ENCODE results near the gene GTF2A2.
"Not testable (repeated sequence)": the region's sequence is repeated elsewhere in the genome, so short reads cannot be mapped to it uniquely, and the experiment has no call there.

GTF2A2 gene

DNA sequence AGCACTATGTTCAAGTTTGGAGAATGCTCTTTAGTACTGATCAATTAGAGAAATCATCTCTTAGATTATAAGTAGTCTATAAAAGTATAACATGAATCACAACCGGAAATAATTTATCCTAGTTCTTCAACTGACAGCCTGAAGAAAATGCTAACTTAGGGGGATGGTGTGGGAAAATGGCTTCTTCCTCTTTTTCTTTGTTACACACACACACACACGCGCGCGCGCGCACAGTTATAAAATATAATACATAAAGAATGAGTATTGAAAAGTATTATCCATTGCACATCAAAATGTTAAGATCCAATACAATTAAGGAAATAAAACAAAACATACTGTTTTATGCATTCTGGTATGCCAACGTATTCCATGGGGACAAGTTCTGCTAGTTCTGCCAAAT lies 11.2 kb upstream of the GTF2A2 start:
- DNase-seq = no peak

DNA sequence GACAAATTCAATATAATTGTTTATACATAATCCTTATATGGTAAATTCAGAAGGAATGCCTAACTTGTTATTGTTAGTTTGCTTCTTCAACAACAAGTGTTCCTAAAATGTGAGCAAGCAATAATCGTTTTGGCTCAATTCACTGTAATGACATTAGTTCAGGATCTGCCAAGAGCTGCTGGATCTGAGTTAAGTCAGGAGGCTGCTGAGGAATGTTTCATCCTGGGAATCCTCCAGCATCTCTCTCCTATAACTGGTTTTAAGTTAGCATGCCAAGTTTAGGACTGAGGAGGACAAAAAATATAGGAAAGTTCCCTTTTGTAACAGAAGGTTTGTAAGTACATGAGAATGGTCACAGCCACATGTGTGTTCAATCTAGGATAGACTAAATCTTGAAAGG lies 4.9 kb upstream of the GTF2A2 start:
- DNase-seq = no peak

DNA sequence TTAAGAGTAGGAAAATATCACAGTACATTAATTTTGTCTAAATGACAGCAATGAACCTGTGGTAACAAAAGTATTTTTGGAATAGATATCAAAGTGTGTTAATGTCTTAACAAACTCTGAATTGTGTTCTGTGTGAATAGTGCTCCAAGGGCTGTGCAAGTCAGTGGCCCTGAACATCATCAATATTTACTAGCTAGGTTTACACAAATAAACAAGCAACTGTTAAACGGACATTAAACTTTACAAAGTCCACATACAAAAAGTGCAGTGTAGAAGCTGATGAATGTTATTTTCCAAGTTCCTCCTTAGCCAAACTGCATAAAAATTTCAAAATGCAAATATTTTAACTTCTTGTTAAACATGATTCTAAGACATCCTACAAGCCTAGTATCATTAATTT lies 2.1 kb upstream of the GTF2A2 start:
- no peak for DNase-seq

DNA sequence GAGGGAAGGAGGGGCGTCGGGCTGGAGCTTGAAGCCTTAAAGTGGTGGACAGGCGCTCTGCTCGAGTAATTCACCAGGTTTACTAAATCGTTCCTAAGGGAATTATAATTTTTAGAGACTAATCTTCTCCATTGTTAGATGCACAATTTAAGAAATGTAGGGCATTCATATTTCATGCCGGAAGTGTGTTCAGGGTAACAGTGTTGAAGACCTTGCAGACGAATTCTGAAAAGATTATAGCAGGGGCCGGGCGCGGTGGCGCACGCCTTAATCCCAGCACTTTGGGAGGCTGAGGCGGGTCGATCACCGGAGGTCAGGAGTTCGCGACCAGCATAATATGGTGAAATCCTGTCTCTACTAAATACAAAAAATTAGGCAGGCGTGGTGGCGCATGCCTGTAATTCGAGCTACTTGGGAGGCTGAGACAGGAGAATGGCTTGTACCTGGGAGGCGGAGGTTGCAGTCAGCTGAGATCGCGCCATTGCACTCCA lies 365 bp upstream of the GTF2A2 start:
- DNase-seq = no peak

DNA sequence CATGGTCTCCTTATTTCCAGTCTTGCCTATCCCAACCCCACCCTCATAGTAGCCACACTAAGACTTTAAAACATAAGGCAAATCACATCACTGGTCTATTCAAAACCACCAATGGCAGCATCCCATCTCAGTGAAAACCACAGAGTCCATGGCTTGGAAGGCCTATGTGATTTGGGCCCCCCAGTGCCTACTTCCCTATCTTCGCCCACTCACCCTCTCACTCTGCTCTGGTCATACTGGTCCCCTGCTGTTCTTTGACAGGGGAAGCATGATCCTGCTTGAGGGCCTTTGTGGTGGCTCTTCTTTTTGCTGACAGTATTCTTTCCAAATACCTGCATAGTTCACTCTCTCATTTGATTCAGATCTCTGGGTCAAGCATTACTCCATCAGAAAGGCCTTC lies 3.3 kb downstream of the GTF2A2 start:
- no peak for DNase-seq

DNA sequence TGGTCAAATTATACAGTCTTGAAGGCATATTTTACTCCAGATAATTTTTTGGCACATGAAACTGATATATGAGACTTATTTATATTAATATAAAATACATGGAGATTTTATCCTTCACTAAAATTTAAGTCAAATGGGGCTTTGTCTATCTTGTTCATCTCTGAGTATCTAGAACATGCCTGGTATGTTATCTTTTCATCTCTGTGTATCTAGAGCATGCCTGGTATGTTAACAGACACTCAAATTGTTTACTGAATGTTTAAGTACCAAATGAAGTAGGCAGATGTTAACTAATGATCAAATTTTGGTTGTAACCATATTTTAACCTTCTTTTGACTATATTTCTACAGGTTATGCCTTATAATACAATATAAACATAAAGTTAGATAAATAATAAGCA lies 7.7 kb downstream of the GTF2A2 start:
- DNase-seq = no peak

DNA sequence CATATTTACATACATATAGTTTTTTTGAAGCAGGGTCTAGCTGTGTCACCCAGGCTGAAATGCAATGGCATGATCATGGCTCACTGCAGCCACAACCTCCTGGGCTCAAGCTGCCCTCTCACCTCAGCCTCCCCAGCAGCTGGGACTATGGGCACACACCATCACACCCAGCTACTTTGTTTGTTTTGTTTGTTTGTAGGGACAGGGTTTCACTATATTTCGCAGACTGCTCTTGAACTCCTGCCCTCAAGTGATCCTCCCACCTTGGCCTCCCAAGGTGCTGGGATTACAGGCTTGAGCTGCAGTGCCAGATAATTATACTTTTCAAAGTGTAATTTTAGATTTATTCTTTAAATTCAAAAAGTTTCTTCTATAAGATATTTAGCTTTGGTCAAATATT lies 10.2 kb downstream of the GTF2A2 start:
- no peak for DNase-seq

DNA sequence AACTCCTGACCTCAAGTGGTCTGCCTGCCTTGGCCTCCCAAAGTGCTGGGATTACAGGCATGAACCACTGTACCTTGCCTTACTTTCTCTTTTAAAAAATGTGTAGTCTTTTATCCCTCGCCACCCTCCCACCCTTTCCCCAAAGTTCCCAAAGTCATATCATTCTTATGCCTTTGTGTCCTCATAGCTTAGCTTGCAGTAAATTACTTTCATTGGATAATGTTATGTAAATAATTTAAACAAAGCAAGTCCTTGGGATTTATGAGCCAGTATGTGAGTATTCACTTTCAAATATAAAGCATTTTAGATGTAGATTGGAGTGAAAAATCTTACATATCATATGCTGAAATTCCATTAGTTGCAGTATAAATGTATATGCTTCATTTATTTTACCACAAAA lies 11.0 kb downstream of the GTF2A2 start:
- no peak for DNase-seq

DNA sequence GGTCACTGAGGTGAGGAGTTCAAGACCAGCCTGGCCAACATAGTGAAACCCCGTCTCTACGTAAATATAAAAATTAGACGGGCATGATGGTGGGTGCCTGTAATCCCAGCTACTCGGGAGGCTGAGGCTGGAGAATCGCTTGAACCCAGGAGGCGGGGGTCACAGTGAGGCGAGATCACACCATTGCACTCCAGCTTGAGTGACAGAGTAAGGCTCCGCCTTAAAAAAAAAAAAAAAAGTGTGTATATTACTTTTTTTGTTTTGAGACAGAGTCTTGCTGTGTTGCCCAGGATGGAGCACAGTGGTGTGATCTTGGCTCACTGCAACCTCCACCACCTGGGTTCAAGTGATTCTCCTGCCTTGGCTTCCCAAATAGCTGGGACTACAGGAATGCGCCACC lies 11.5 kb downstream of the GTF2A2 start:
- not testable (repeated sequence) for DNase-seq

DNA sequence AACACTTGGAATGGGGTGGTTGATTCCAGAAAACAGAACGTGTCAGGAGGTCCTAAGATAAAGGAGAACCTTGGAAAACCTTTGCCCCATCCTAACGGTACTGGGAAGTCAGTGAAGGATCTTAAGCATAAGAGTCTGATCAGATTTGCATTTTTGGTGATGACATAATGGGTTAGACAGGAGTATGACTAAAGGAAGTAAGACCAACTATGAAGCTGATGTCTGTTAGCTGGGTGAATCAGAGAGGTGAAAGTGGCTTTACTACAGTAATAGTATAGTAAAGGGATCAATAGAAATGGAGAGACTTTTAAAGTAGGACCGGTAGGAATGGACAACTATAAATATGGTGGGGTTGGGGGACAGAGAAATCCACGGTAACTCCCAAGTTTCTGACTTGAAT lies 12.6 kb downstream of the GTF2A2 start:
- DNase-seq = no peak

DNA sequence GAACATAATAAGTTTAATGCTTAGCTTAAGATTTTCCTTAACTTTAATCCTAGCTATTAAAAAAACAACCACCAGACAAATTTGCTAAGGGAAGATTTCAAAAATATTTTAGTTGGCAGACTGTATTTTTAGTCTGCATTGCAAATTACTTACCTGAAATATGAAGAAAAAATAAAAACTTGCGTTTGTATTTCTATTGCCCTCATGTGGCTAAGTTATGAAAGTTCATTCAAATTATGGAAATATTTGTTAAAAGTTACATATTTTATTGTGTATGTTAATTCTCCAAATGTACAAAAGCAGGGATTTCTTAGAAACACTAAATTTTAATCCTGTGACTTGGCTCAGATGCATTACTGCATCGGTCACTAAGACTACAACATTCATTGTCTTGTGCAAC lies 15.0 kb downstream of the GTF2A2 start:
- DNase-seq = no peak

DNA sequence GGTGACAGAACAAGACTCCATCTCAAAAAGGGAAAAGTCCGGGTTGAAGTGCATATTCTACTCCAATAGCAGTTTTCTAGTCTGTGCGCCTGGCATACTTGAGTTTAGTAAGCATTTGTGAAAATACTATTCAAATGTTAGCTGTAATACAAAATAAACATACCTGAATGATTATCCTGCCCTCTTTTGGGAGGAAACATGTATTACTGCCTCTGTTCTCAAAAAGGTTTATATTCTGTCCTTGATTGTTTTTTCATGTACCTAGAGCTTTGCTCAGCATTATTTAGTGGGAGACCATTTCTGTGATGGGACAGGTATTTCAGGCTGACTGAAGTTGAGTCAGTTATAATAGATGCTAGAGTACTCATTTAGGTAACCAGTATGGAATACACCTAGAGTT lies 19.8 kb downstream of the GTF2A2 start:
- not testable (repeated sequence) for DNase-seq

DNA sequence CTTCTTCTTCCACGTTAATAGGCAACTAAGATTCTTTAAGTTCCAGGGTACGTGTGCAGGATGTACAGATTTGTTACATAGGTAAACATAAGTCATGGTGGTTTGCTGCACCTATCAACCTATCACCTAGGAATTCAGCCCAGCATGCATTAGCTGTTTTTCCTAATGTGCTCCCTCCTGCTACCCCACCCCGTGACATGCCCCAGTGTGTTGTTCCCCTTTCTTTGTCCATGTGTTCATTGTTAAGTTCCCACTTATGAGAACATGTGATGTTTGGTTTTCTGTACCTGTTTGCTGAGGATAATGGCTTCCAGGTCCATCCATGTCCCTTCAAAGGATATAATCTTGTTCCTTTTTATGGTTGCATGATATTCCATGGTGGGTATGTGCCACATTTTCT lies 21.1 kb downstream of the GTF2A2 start:
- no peak for DNase-seq

DNA sequence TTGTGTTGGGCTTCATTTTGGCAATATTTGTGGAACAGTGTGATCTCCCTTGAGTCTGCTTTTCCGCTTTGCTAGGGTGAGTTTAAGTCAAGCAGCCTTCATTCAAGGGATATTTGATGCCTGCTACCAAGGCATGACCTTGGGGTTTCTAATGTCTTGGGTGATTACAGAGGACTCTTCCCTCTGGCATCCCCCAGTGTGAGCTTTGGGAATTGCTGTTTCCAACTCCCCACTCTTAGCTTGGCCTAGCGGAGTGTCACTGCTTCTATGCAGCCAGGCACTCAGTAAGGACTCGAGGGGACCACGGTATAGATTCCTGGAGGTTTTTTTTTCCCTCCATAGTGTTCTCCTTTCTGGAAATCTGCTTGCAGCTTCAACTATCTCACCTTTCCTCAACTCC lies 24.6 kb downstream of the GTF2A2 start:
- DNase-seq = no peak

DNA sequence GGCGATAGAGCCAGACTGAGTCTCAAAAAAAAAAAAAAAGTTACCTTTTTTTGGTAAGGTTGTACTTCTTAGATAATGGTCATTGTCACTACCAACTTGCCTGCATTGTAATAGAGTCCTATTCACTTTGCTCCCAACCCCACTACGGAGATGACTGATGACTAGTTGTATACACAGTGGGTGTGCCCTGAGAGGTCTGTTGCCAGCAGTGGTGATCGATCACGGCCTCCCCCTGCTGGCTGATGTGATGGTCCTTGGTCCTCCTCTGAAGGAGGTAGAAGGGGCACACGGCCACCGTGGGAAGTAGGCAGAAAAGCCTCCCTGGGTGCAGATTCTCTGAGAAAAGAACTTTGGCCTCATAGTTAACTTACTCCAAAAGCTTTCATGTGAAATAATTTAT lies 35.0 kb downstream of the GTF2A2 start:
- peak; percentile 4 for DNase-seq

DNA sequence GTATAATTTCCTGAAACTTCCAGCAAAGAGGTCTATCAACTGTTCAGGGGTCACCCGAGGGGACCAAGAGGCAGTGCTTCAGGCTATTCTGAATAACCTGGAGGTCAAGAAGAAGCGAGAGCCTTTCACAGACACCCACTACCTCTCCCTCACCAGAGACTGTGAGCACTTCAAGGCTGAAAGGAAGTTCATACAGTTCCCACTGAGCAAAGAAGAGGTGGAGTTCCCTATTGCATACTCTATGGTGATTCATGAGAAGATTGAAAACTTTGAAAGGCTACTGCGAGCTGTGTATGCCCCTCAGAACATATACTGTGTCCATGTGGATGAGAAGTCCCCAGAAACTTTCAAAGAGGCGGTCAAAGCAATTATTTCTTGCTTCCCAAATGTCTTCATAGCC lies 38.9 kb downstream of the GTF2A2 start:
- DNase-seq = no peak

DNA sequence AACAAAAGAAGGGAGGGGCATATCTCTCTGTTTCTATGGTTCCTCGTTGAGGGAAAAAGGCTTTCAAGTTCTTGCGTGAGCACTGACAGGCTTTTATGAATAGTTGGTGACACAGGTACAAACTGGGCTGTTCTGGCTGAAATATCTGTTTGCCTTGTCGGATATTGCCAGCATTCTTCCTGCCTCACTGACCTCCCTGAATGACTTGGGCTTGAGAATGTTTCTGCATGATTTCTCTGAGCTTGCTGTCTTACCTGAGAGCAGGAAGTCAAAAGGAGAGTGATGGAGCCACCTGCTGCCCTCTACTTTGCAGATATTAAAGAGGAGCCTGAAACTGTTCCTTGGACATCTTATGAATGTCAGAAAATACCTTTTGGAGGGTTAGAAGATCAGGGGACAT lies 40.9 kb downstream of the GTF2A2 start:
- no peak for DNase-seq

DNA sequence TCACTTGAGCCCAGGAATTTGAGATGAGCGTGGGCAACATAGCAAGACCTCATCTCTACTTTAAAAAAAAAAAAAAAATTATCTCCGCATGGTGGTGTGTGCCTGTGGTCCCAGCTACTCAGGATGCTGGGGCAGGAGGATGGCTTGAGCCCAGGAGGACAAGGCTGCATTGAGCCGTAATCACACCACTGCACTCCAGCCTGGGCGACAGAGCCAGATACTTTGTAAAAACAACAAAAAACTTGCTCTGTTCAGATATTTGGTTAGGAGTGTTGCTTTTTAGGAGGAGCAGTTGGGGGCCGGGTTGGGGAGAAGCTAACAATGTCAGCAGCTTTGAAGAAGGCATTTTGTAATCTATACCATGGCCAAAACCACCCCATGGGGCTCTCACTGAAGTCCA lies 41.7 kb downstream of the GTF2A2 start:
- DNase-seq = no peak

DNA sequence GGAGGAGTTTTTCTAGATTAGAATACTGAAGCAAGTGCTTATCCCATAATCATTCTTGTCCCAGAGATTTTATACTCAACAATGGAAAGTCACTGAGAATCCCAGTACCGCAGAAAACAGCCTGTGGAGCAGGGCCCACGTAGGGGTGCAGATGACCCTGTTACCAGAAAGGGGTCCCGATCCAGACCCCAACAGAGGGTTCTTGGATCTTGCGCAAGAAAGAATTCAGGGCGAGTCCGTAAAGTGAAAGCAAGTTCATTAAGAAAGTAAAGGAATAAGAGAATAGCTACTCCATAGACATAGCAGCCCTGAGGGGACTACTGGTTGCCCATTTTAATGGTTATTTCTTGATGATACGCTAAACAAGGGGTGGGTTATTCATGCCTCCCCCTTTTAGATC lies 43.2 kb downstream of the GTF2A2 start:
- no peak for DNase-seq

DNA sequence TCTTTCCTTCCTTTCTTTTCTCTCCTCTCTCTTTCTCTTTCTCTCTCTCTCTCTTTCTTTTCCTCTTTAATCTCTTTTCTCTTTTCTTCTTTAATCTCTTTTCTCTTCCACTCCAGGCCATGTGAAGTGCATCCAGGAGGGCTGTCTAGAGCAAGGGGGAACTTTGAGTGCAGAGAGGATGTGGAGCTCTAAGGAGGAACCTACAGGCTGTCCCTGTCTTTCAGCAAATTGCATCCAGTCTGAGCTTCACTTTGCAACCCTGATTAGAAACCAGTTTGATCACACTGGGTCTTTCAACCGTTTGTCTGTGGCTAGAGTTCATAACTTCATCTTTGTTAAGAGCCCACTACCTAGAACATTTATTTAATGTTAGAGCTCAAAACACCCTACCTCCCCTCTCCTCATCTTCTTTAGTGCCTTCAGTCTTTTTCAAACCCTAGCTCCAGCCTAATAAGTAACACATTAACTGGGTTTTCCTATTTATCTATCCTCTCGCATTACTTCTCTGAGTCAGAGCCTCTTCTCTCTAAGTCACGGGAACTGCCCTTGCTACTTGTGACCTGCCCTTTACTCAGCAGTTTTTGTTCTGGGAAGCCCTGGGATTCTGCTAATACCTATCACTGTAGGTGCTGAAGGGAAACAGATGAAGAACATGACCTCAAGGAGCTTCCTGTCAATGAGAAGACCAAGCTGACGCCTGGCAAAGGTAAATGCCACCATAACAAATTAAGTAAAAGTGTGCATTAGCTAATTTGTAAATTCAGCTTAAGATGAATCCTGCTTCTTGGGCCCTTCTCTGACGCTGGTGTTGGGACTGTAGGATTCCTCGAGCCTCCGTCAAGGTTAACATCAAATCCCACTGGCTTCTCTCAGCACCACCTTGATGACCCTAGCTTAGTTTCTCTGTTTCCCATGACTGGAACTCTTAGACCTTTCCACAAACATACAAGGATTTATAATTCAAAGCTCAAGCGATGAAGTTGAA lies 45.7 kb downstream of the GTF2A2 start, which contains the start of gene GCNT3:
Gene GCNT3 (plus strand): TSS at position 508 of the 985 bp plus-strand sequence. CDS start 6,456 bp downstream, outside the sequence.
- no peak for DNase-seq

DNA sequence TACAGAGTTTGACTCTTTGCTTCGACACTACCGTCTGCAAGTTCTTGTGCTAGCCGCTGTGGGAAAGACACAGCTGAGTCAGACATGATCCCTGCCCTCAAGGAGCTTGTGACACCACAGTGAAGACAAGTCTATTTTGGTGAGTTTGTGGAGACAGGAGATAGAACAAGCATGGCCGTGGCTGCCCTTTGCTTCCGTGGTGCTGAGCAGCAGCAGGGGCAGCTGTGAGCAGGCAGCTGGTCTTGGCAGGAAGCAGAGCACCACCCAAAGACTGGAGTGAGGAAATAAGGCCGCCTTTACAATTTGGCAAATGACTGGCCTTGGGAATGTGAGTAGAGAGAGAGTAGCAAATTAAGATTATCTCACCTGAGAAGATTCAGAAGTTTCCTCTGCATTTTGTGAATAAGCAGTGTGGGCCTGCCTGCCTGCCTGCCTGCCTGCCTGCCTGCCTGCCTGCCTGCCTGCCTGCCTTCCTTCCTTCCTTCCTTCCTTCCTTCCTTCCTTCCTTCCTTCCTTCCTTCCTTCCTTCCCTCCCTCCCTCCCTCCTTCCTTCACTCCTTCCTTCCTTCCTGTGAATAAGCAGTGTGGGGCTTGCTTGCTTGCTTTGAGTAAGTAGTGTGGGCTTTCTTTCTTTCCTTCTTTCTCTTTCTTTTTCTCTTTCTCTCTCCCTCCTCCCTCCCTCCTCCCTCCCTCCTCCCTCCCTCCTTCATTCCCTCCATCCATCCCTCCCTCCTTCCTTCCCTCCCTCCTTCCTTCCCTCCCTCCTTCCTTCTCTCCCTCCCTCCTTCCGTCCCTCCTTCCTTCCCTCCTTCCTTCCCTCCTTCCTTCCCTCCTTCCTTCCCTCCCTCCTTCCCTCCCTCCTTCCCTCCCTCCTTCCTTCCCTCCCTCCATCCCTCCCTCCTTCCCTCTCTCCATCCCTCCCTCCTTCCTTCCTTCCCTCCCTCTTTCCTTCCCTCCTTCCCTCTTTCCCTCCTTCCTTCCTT lies 47.3 kb downstream of the GTF2A2 start:
- no peak for DNase-seq

DNA sequence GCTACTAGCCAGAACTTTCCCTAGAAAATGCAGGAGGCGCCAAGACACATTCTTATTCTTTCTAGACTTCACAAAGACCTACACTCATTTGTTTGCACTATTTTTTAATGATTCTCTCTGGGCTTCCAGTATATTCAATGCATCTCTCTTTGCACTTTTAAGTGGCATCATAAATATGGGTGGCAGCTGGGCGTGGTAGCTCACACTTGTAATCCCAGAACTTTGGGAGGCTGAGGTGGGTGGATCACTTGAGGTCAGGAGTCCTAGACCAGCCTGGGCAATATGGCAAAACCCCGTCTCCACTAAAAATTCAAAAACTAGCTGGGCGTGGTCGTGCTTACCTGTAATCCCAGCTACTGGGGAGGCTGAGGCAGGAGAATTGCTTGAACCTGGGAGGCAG lies 51.3 kb downstream of the GTF2A2 start:
- DNase-seq = no peak

DNA sequence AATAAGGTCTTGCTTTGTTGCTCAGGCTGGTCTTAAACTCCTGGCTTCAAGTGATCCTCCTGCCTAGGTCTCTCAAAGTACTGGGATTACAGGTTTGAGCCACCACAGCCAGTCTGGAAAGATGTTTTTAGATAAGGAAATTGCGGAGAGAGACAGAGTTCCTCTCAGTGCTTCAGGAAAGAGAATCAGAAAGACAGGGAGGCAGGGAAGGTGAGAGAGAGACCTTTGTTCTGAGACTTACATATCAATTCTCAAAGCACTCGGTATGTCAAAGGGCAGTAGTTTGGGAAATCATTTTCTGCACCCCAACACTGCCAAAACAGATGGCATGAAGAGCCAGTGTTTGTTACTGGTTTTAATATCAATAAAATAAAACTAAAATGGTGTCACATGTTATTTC lies 58.9 kb downstream of the GTF2A2 start:
- no peak for DNase-seq
